T-cell (primary cell): ENCODE results near the gene NEURL1. TPM values are rescaled to one million over a fixed set of nuclear protein-coding genes. Genes with fewer than 3 reads are reported as not detected.

Source experiments
- ATAC-seq, 4 experiments: fragments of 200-7000 bp in 3 of 4; fragments of 150-1000 bp in 1 of 4; cut with Tn5 transposase; replicated peaks in 1 of 4; 1 replicate in 3 of 4; 2 replicates in 1 of 4; pipeline ENCODE4 v1.10.0; 2021; ENCODE audit warnings: moderate library complexity in 3 of 4, mild to moderate bottlenecking in 2 of 4, moderate number of reproducible peaks in 1 of 4
- CTCF ChIA-PET, 2 donors: fragments of 300-600 bp; sonication (Branson Sonifier 250); formaldehyde crosslinking; loops; one replicate each; lab custom pipeline; 2022; ENCODE audit warnings: antibody characterized with exemption in 2 of 2; lab: Charles Lee
- POLR2A ChIA-PET, 2 donors: fragments of 300-600 bp; sonication (Branson Sonifier 250); formaldehyde crosslinking; loops; one replicate each; lab custom pipeline; 2022; ENCODE audit warnings: antibody characterized with exemption in 2 of 2; lab: Charles Lee
- DNase-seq, 35 experiments: peaks; one replicate each; pipeline versions ENCODE4 v3.0.0 to v3.0.0-alpha.2; 2013 to 2023
- H3K27ac ChIP-seq: one replicate; pipeline ENCODE4 v1.5.1; 2013; ENCODE audit warnings: low read length
- H3K27me3 ChIP-seq, 2 experiments: replicated peaks in 1 of 2; 1 replicate in 1 of 2; 2 replicates in 1 of 2; pipeline versions ENCODE4 v1.6.1 to v1.7.0; 2013; ENCODE audit warnings: low read length in 1 of 2, mixed read lengths in 1 of 2; ENCODE audit not compliant: control insufficient read depth in 2 of 2, insufficient read depth in 2 of 2; ENCODE audit errors: extremely low read depth in 1 of 2
- H3K36me3 ChIP-seq, 2 donors: 1 replicate in 1 of 2; 2 replicates in 1 of 2; pipeline versions ENCODE4 v1.6.1 to v1.7.0; 2013; ENCODE audit warnings: low read length in 1 of 2; ENCODE audit not compliant: control insufficient read depth in 2 of 2, insufficient read depth in 1 of 2; ENCODE audit errors: extremely low read depth in 1 of 2
- H3K4me1 ChIP-seq, 2 experiments: 1 replicate in 1 of 2; 2 replicates in 1 of 2; pipeline versions ENCODE4 v1.6.1 to v1.7.0; 2013; ENCODE audit warnings: low read length in 2 of 2, mixed read lengths in 1 of 2; ENCODE audit not compliant: insufficient read depth in 2 of 2, control insufficient read depth in 1 of 2; ENCODE audit errors: extremely low read depth in 1 of 2
- H3K4me3 ChIP-seq, 2 donors: 1 replicate in 1 of 2; 2 replicates in 1 of 2; pipeline versions ENCODE4 v1.5.1 to v1.7.0; 2013; ENCODE audit warnings: mild to moderate bottlenecking in 2 of 2, low read length in 1 of 2, moderate library complexity in 1 of 2; ENCODE audit not compliant: control insufficient read depth in 1 of 2; ENCODE audit errors: extremely low read depth in 1 of 2
- H3K9me3 ChIP-seq: 2 replicates; pipeline ENCODE4 v1.7.0; 2013
- H3K27ac Mint-ChIP-seq, 2 donors: one replicate each; pipeline ENCODE4 v1.8.0; 2020 to 2021; ENCODE audit warnings: mild to moderate bottlenecking in 2 of 2, mixed read lengths in 2 of 2
- H3K27me3 Mint-ChIP-seq, 2 donors: one replicate each; pipeline ENCODE4 v1.8.0; 2021 to 2022; ENCODE audit warnings: mixed read lengths in 2 of 2
- H3K36me3 Mint-ChIP-seq: one replicate; pipeline ENCODE4 v1.8.0; 2021; ENCODE audit warnings: mixed read lengths
- H3K4me1 Mint-ChIP-seq, 3 donors: one replicate each; pipeline ENCODE4 v1.8.0; 2020 to 2022; ENCODE audit warnings: mixed read lengths in 3 of 3, mild to moderate bottlenecking in 1 of 3
- H3K4me3 Mint-ChIP-seq, 3 donors: one replicate each; pipeline ENCODE4 v1.8.0; 2020 to 2022; ENCODE audit warnings: mild to moderate bottlenecking in 3 of 3, mixed read lengths in 3 of 3, moderate library complexity in 3 of 3
- H3K9me3 Mint-ChIP-seq, 3 donors: one replicate each; pipeline ENCODE4 v1.8.0; 2020 to 2022; ENCODE audit warnings: mixed read lengths in 3 of 3
- WGBS: methylation state at CpG from one replicate; pipeline ENCODE4 v1.1.5; 2013; ENCODE audit warnings: missing lambda C conversion rate; ENCODE audit not compliant: insufficient coverage; 5-methylcytosine and 5-hydroxymethylcytosine counted together
- total RNA-seq, 35 experiments: library from RNA in 6 of 35; stranded (reverse) in 6 of 35; fragments of 120-200 nt in 1 of 35; gene quantifications; one replicate each; pipeline versions ENCODE4 v1.2.1 to v1.2.4 and lab custom pipeline; 2013 to 2026

Gene NEURL1
- total RNA-seq, 5 donors from 2014 or later (not counting 1 experiment from before 2014, with no cell fraction given), result 0.46 to 1.7 (median 0.84) TPM

DNA sequence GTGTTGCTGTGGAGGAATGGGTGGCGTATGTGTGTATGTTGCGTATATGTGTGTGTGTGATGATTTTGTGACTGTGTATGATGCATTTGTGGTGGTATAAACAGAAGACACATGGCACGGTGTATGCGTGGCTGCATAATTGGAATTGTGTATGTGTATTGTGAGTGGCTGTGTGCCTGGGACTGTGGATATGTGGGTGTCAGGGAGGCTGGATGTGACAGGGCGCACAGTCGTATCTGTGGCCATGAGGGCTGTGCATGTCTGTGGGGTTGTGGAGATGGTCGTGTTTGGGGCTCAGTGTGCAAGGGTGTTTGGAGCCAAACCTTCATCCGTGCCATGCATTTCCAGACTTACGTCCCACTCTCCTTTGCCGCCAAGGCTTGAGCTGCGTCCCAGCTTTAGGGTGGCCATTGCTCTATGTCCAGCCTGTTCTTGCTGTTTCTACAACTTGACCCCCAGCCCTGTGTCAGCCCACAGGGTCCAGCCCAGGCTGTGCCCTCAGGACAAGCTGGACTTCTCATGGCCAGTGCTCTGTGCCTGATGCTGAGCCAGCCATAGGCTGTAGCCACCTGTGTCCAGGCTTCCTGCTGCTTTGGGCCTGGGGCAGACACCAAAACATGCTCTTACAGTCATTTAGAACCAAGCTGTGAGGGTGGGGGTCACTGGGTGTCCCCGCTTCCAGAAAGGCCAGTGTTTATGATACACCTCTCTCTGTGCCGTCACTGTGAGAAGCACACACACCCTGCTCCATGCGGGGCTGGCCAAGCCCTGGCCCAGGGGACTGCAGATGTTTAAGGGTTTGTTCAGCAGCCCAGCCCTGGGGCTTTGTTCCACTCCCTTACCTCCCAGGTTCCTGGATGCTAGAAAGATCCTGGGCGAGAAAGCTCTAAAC lies 127.6 kb downstream of the NEURL1 start:
- no peaks in the 10 kb centered on the region for H3K4me1 ChIP-seq
- CTCF ChIA-PET, result no interaction called here
- no peaks in the 10 kb centered on the region for H3K9me3 ChIP-seq
- ATAC-seq, result no peak
- WGBS, result 97% methylated on average over 10 of the region's 15 CpGs
- H3K4me1 Mint-ChIP-seq, result no peaks in the 10 kb centered on the region
- H3K4me3 Mint-ChIP-seq, result no peak overlapping the region
- H3K27ac ChIP-seq, result no peak overlapping the region
- no peaks in the 10 kb centered on the region for H3K9me3 Mint-ChIP-seq
- POLR2A ChIA-PET, result no interaction called here
- no peak overlapping the region for H3K27ac Mint-ChIP-seq
- no peaks in the 10 kb centered on the region for H3K27me3 ChIP-seq
- H3K36me3 ChIP-seq, result peaks cover 4 to 8% of the 10 kb centered on the region in 2 donors
- no peak for DNase-seq
- H3K27me3 Mint-ChIP-seq, result no peaks in the 10 kb centered on the region
- peaks cover 7% of the 10 kb centered on the region for H3K36me3 Mint-ChIP-seq
- H3K4me3 ChIP-seq, result no peak overlapping the region

DNA sequence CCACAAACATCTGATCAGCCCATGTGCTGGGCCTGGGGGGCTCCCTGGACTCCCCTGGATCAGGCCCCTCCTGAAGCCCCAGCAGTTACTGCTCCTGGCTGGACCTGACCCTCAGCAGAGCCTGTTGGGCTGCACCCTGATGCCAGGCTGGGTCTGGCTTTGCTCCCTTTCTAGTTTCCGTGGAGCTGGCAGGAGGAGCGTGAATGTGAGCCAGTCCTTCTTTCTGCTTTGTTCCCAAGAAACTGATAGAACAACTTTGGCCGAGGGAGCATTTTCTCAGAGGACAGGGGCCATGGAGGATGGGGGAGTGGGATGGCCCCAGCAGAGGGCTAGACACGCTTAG lies 128.2 kb downstream of the NEURL1 start:
- ATAC-seq (no peak), DNase-seq (no peak)
- no peaks in the 10 kb centered on the region for H3K4me1 ChIP-seq
- whole genome bisulfite sequencing, result 100% methylated on average over 2 of the region's 4 CpGs
- H3K4me3 ChIP-seq, result no peak overlapping the region
- peaks cover 4 to 8% of the 10 kb centered on the region in 2 donors for H3K36me3 ChIP-seq
- CTCF ChIA-PET, result no interaction called here
- Mint-ChIP-seq H3K4me1 (no peaks in the 10 kb centered on the region), H3K4me3 (no peak overlapping the region), H3K27me3 (no peaks in the 10 kb centered on the region), H3K9me3 (no peaks in the 10 kb centered on the region), H3K36me3 (peaks cover 7% of the 10 kb centered on the region), H3K27ac (no peak overlapping the region)
- no peaks in the 10 kb centered on the region for H3K27me3 ChIP-seq
- no peaks in the 10 kb centered on the region for H3K9me3 ChIP-seq
- no peak overlapping the region for H3K27ac ChIP-seq
- POLR2A ChIA-PET, result no interaction called here

DNA sequence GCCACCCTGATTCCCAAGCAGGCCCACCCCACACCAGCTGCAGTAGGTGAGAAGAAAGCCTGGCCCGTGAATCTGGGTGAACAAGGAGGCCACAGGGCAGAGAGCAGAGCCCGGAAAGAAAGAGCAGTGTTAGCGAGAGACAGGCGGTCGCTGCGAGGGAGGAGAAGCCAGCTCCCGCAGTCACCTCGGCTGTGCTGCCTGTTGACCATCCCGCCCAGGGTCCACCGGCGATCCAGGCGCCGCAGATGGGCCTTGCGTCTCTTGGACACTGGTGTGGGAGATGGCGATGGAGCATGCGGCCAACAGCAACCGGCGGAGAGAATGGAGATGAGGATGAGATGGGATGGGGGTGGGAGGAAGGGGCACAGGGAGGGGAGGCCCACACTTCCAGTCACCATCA lies 128.8 kb downstream of the NEURL1 start:
- POLR2A ChIA-PET, result interaction anchor here in 1 of 2 donors (0.7 kb wide), 1 partner anchor 8 kb away, joined by 3 read pairs; no protein-coding TSS in a partner anchor
- Mint-ChIP-seq H3K4me3 (no peak overlapping the region), H3K4me1 (no peaks in the 10 kb centered on the region), H3K36me3 (peaks cover 11% of the 10 kb centered on the region), H3K27me3 (no peaks in the 10 kb centered on the region), H3K27ac (no peak overlapping the region), H3K9me3 (no peaks in the 10 kb centered on the region)
- DNase-seq (no peak), ATAC-seq (no peak)
- Histone ChIP-seq H3K36me3 (peaks cover 4 to 8% of the 10 kb centered on the region in 2 donors), H3K9me3 (no peaks in the 10 kb centered on the region), H3K4me3 (no peak overlapping the region), H3K4me1 (no peaks in the 10 kb centered on the region), H3K27ac (no peak overlapping the region), H3K27me3 (no peaks in the 10 kb centered on the region)
- 89% methylated on average over 18 of the region's 18 CpGs for WGBS
- CTCF ChIA-PET, result no interaction called here

DNA sequence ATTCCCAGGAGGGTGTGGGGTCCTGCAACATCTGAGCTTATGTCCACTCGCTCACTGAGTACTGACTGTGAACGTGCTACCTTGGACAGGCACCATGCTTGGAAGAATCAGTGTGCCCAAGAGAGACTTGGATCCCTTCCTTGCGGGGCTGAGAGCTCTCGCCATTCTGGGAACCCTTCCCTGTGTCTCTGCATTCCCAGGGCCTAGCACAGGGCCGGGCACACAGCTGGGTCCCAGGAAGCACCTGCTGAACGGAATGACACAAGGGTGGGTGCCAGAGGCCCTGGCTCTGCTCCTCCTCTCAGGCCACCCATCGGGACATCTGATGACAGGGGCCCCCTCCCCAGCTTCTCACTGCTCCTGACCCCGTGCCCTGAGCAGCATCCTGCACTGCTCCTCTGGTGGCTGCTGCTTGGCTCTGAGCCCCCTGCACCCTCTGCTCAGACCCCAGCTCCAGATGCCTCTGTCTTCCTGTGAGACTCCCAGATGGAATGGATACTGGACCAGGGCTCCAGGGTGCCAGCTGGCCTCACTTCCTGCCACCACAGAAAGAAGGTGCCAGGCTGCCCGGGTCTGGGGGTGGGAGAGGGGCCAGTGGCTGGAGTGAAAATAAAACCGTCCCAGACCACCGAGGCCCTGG lies 129.6 kb downstream of the NEURL1 start:
- H3K36me3 Mint-ChIP-seq, result peaks cover 11% of the 10 kb centered on the region
- no peak for DNase-seq
- Histone ChIP-seq H3K36me3 (peaks cover 4 to 8% of the 10 kb centered on the region in 2 donors), H3K9me3 (no peaks in the 10 kb centered on the region), H3K27ac (no peak overlapping the region), H3K4me3 (no peak overlapping the region), H3K4me1 (no peaks in the 10 kb centered on the region), H3K27me3 (no peaks in the 10 kb centered on the region)
- no peaks in the 10 kb centered on the region for H3K9me3 Mint-ChIP-seq
- CTCF ChIA-PET, result no interaction called here
- POLR2A ChIA-PET, result interaction anchor here in 1 of 2 donors (0.7 kb wide), 1 partner anchor 9 kb away, joined by 3 read pairs; no protein-coding TSS in a partner anchor
- H3K4me1 Mint-ChIP-seq, result no peaks in the 10 kb centered on the region
- H3K27ac Mint-ChIP-seq, result no peak overlapping the region
- 86% methylated on average over 11 of the region's 11 CpGs for WGBS
- H3K27me3 Mint-ChIP-seq, result no peaks in the 10 kb centered on the region
- ATAC-seq, result no peak
- no peak overlapping the region for H3K4me3 Mint-ChIP-seq

DNA sequence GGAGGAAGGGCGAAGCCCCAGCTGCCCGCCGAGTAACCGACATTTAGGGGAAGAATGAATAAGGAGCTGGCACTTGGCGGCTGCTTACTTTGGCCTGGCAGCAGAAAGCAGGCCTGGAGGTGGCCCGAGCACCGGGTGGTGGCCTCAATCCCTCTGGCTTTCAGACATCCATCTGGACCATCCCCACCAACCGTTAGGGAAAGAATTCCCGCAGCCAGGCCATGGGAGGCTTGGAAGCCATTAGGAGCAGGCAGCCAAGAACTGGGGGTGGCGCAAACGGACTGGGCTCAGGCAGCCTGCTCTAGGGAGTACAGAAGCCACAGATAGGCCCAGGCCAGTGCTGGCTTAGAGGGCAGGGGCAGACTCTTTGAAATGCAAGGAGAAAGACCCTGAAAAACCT lies 132.7 kb downstream of the NEURL1 start:
- Histone ChIP-seq H3K9me3 (no peaks in the 10 kb centered on the region), H3K27me3 (no peaks in the 10 kb centered on the region), H3K27ac (no peak overlapping the region), H3K36me3 (peaks cover 4 to 8% of the 10 kb centered on the region in 2 donors), H3K4me3 (no peak overlapping the region), H3K4me1 (no peaks in the 10 kb centered on the region)
- Mint-ChIP-seq H3K9me3 (no peaks in the 10 kb centered on the region), H3K27ac (no peak overlapping the region), H3K4me3 (no peak overlapping the region), H3K27me3 (no peaks in the 10 kb centered on the region), H3K4me1 (no peaks in the 10 kb centered on the region), H3K36me3 (peaks cover 7% of the 10 kb centered on the region)
- ChIA-PET CTCF (no interaction called here), POLR2A (no interaction called here)
- ATAC-seq (no peak), DNase-seq (no peak)
- WGBS, result 94% methylated on average over 4 of the region's 11 CpGs

DNA sequence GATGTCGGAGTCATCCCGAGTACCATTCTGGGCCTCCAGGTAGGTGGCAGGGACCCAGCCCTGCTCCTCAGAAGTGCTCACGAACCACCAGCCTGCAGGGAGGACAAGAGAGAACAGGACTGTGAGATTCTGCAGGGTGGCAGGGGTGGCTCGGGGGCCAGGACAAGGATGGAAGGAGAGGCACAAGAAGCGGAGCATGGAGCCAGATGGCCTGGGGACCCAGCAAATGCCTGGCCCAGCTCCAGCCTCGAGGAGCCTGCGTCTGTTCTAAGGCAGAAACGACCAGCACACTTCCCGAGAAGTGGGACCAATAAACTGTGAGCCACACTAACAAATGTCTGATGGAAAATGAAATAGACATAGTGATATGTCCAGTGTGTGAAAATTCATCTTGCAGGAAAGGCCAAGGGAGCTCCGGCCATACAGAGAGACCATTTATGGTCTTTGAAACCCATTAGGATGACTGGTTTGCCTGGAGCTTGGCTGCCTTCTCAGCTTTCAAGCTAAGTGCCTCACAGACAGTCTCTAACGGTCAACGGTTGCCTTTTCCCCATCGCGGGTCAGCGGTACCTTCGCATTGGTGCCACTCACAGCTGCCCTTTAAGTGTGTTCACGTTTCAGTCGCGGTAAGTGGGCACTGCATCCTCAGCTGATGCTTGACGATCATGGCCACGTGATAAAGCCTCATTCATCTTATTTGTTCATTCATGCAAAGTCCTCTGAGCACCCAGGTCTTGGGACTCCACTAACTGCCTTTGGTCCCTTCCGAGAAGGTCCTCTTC lies 133.8 kb downstream of the NEURL1 start:
- H3K27me3 Mint-ChIP-seq, result no peaks in the 10 kb centered on the region
- CTCF ChIA-PET, result no interaction called here

More for the DNA sequence above, 133.8 kb downstream of the NEURL1 start:
- 89% methylated on average over 19 of the region's 22 CpGs for WGBS
- DNase-seq (no peak), ATAC-seq (no peak)
- POLR2A ChIA-PET, result interaction anchor here in 1 of 2 donors (0.6 kb wide), 1 partner anchor 13 kb away, joined by 3 read pairs; no protein-coding TSS in a partner anchor
- Mint-ChIP-seq H3K9me3 (no peaks in the 10 kb centered on the region), H3K4me3 (no peak overlapping the region), H3K27ac (no peak overlapping the region), H3K4me1 (no peaks in the 10 kb centered on the region), H3K36me3 (peaks cover 4% of the 10 kb centered on the region)
- H3K4me1 ChIP-seq, result peaks cover 0 to 3% of the 10 kb centered on the region in 2 experiments
- no peak overlapping the region for H3K27ac ChIP-seq
- H3K27me3 ChIP-seq, result peaks cover 0 to 2% of the 10 kb centered on the region in 2 experiments
- no peaks in the 10 kb centered on the region for H3K9me3 ChIP-seq
- peaks cover 4 to 8% of the 10 kb centered on the region in 2 donors for H3K36me3 ChIP-seq
- H3K4me3 ChIP-seq, result no peak overlapping the region
